Measurements from ENCODE around the gene PGAP6.
A peak's percentile ranks its signal among the peaks of the same experiment; 100 is the strongest.
"Not testable (repeated sequence)": the region's sequence is repeated elsewhere in the genome, so short reads cannot be mapped to it uniquely, and the experiment has no call there.

The PGAP6 gene

DNA sequence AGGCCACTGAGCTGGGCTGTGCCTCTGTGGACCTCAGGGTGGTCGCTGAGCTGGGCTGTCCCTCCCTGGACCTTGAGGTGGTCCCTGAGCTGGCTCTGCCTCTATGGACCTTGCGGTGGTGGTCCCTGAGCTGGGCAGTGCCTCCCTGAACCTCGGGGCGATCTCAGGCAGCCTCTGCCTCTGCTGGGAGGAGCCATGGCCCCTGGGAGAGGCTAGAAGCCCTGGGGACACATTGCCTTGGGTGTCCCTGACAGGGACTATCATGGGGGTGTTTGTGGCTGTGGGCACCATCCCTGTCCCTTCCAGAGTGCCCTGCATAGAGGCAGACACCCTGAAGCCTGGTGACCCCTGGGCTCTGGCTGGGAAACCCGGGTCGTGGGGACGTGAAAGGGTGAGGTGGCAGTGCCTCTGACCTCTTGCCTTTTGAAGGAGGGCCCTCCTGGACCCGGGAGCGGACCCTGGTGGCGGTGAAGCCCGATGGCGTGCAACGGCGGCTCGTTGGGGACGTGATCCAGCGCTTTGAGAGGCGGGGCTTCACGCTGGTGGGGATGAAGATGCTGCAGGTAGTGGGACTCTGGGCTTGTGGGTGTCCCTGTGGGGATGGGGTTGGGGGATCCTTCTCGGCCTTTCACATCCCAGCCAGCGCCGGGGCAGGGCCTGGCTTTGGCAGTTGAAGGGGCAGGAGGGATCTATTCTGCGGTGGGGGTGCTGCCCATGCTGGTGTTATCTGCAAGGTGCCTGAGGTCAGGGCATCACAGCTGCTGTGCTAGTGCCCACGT lies 17.0 kb upstream of the PGAP6 start:
- FAIRE-seq (no peak), DNase-seq (ENCODE audit: insufficient read length) (no peak)
- TF ChIP-seq POLR2AphosphoS5 (IDR thresholded peaks at IDR 0.05; ENCODE audit: low read depth, low read length): 0 out of 2 replicates have a peak, but pooled peaks have one; percentile 45
- no peak for TF ChIP-seq TAF1 (IDR thresholded peaks at IDR 0.05; ENCODE audit: borderline replicate concordance, low read depth, low read length)

DNA sequence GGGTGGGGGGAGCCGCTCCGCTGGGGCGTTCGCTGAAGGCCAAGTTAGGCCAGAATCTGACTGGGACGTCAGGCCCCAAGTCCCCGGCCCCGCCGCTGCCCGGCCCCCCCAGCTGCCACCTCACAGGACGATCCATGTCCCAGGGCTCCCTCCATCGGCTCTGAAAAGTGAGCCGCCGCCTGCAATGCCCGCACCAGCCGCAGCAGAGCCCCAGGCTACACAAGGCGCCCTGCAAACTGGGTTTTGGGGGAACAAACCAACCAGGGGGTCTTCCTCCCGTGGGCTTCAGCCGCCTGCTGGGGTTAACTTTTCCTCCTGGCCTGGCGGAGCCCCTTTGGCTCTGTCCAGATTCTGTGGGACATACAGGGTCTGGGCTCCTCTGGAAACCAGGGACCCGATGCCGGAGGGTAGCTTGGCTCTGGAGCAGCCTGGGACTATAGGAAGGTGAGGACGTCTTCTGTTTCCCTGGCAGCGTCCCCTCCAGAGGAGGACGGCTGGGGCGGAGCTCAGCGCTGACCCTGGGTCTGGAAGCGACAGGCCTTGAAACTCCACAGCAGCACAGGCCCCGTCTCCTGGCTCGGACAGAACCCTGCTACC lies 16.1 kb upstream of the PGAP6 start:
- TF ChIP-seq POLR2AphosphoS5 (IDR thresholded peaks at IDR 0.05; ENCODE audit: low read depth, low read length) (no peak), POLR2A (IDR thresholded peaks at IDR 0.05; ENCODE audit: low read depth, low read length) (no peak), TAF1 (IDR thresholded peaks at IDR 0.05; ENCODE audit: borderline replicate concordance, low read depth, low read length) (no peak)
- DNase-seq (ENCODE audit: insufficient read length): no peak
- FAIRE-seq: no peak

DNA sequence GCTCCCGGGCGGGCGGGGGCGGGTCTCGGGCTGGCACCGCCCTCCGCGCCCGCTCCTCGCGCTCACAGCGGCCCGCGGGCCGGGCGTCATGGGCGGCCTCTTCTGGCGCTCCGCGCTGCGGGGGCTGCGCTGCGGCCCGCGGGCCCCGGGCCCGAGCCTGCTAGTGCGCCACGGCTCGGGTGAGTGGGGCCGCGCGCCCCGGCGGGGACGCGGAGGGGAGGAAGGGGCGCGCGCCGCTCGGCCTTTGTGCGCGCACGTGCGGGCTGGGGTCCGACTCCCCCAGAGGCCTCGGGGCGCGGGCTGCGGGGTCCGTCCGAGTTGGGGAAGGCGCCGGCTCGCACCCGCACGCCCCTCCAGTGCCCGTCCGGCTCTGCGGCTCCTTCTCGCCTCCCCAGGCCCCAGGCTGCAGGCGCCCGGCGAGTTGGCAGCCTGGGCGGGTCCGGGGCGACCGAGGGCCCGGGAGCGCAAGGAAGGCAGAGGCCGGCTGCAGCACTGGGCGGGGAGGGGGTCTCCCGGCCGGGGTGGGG lies 15.4 kb upstream of the PGAP6 start, which contains the start of gene NME4:
NME4 (plus strand) TSS at position 65 of the 527 bp plus-strand sequence; CDS start at position 89, 24 bp downstream.
- peak; percentile 58 for DNase-seq (ENCODE audit: insufficient read length)

DNA sequence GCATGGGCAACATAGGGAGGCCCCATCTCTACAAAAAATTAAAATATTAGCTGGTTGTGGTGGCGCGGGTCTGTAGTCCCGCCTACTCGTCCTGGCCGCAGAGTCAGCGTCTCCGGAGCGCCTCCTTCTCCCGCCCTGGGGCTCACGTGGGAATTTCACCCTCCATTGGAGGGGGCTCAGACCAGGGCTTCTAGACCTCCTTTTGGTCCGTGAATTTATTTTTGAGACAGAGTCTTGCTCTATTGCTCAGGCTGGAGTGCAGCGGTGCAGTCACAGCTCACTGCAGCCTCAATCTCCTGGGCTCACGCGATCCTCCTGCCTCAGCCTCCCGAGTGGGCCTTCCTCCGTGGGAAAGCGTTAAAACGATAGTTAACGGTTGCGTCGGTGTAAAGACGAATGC lies 14.8 kb upstream of the PGAP6 start:
- FAIRE-seq (peak; percentile 75), DNase-seq (ENCODE audit: insufficient read length) (no peak)
- no peak for TF ChIP-seq POLR2AphosphoS5 (IDR thresholded peaks at IDR 0.05; ENCODE audit: low read depth, low read length)
- TF ChIP-seq TAF1 (IDR thresholded peaks at IDR 0.05; ENCODE audit: borderline replicate concordance, low read depth, low read length): no peak
- no peak for TF ChIP-seq POLR2A (IDR thresholded peaks at IDR 0.05; ENCODE audit: low read depth, low read length)

More for the DNA sequence above, 15.4 kb upstream of the PGAP6 start, which contains the start of gene NME4:
- no peak for FAIRE-seq
- TF ChIP-seq POLR2A (IDR thresholded peaks at IDR 0.05; ENCODE audit: low read depth, low read length) (0 out of 2 replicates have a peak, but pooled peaks have one; percentile 36), TAF1 (IDR thresholded peaks at IDR 0.05; ENCODE audit: borderline replicate concordance, low read depth, low read length) (no peak), POLR2AphosphoS5 (IDR thresholded peaks at IDR 0.05; ENCODE audit: low read depth, low read length) (no peak)

DNA sequence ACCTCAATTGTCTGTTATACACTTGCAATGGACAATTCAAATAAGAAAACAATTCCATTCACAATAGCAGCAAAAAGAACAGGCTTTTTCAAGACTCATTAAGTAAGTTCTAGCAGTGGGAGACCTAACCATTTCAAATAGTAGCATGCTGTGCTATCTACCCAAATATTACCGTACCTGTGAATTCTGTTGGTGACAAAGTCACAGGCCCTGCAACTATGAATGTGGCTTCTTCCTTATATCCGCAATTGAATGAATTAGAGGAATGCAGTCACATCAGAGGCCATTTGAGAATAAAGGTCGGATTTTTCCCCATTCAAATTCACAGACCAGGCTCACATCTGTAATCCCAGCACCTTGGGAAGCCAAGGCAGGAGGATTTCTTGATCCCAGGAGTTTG lies 14.4 kb upstream of the PGAP6 start:
- FAIRE-seq (no peak), DNase-seq (ENCODE audit: insufficient read length) (no peak)
- TF ChIP-seq POLR2AphosphoS5 (IDR thresholded peaks at IDR 0.05; ENCODE audit: low read depth, low read length) (no peak), POLR2A (IDR thresholded peaks at IDR 0.05; ENCODE audit: low read depth, low read length) (no peak), TAF1 (IDR thresholded peaks at IDR 0.05; ENCODE audit: borderline replicate concordance, low read depth, low read length) (no peak)

DNA sequence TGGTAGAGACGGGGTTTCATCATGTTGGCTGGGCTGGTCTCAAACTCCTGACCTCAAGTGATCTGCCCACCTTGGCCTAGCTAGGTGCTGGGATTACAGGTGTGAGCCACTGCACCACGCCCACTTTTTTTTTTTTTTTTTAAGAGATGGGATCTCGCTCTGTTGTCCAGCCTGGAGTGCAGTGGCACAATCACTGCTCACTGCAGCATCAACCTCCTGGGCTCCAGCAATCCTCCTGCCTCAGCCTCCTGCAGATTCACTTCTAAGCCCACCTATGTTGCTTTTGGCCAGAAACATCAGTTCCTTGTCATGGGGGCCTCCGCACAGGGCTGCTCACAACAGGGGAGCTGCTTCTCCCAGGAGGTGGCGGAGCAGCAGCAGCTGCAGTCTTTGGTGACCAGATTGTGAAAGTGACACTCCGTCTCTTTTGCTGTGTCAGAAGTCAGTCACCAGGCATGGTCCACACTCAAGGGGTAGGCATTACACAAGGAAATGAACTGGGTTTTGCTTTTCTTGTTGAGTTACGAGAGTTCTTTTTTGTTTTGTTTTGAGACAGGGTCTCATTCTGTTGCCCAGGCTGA lies 10.8 kb upstream of the PGAP6 start:
- FAIRE-seq (no peak), DNase-seq (ENCODE audit: insufficient read length) (no peak)
- no peak for TF ChIP-seq TAF1 (IDR thresholded peaks at IDR 0.05; ENCODE audit: borderline replicate concordance, low read depth, low read length)
- no peak for TF ChIP-seq POLR2AphosphoS5 (IDR thresholded peaks at IDR 0.05; ENCODE audit: low read depth, low read length)
- TF ChIP-seq POLR2A (IDR thresholded peaks at IDR 0.05; ENCODE audit: low read depth, low read length): no peak

DNA sequence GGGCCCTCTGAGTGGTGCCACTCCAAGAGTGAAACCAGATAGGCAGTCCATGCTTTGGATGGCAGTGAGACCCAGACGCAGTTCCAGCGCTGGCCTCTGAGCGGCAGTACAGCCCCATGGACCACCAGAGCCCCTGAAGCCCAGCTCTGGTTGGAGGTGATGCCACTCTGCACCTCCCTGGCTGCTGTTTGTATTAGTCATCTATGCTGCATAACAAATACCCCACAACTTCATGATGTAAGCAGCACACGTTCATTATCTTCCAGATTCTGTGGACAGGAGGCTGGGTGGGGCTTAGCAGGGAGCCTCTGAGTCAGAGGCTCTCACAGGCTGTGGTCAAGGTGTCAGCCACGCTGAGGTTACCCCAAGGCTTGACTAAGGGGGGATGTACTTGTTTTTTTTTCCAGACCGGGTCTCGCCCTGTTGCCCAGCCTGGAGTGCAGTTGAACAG lies 10.1 kb upstream of the PGAP6 start:
- FAIRE-seq: no peak
- DNase-seq (ENCODE audit: insufficient read length): peak; percentile 58
- no peak for TF ChIP-seq POLR2A (IDR thresholded peaks at IDR 0.05; ENCODE audit: low read depth, low read length)
- TF ChIP-seq TAF1 (IDR thresholded peaks at IDR 0.05; ENCODE audit: borderline replicate concordance, low read depth, low read length): no peak
- TF ChIP-seq POLR2AphosphoS5 (IDR thresholded peaks at IDR 0.05; ENCODE audit: low read depth, low read length): no peak

DNA sequence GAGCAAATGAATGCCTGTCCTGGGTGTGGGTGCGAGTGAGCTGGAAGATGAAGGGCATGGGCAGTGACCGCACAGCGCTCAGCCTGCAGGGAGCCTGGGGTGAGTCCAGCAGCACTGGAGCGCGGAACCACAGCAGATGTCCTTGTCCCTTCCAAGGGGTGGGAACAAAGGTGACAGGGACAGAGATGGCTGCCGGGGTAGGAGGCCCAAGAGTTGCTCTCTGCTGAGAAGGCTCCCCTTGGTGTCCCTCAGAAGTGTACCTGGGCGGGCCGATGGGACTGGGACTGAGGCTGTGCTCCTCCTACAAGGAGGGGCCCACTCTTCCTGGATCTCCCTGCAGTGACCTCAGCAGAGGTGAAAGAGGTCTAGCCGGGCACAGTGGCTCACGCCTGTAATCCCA lies 7.6 kb upstream of the PGAP6 start:
- FAIRE-seq (no peak), DNase-seq (ENCODE audit: insufficient read length) (no peak)
- TF ChIP-seq POLR2AphosphoS5 (IDR thresholded peaks at IDR 0.05; ENCODE audit: low read depth, low read length) (no peak), POLR2A (IDR thresholded peaks at IDR 0.05; ENCODE audit: low read depth, low read length) (no peak), TAF1 (IDR thresholded peaks at IDR 0.05; ENCODE audit: borderline replicate concordance, low read depth, low read length) (no peak)

DNA sequence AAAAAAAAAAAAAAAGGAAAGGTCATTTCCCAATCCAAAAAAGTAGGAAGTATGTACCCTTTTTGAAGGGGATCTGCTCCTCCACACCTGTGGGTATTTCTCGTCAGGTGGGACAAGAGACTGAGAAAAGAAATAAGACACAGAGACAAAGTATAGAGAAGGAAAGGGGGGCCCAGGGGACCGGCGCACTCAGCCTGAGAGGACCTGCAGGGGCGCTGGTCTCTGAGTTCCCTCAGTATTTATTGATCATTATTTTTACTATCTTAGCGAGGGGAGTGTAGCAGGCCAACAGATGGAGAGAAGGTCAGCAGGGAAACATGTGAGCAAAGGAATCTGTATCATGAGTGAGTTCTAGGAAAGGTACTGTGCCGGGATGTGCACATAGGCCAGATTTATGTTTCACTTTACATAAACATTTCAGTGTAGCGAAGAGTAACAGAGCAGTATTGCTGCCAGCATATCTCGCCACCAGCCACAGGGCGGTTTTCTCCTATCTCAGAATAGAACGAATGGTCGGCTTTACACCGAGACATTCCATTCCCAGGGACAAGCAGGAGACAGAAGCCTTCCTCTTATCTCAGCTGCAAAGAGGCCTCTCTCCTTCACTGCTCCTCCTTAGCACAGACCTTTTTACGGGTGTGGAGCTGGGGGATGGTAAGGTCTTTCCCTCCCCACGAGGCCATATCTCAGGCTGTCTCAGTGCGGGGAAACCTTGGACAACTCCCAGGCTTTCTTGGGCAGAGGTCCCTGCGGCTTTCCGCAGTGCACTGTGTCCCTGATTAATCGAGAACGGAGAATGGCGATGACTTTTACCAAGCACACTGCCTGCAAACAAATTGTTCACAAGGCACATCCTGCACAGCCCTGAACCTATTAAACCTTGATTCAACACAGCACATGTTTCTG lies 6.2 kb upstream of the PGAP6 start:
- FAIRE-seq; DNase-seq (ENCODE audit: insufficient read length): not testable (repeated sequence)

DNA sequence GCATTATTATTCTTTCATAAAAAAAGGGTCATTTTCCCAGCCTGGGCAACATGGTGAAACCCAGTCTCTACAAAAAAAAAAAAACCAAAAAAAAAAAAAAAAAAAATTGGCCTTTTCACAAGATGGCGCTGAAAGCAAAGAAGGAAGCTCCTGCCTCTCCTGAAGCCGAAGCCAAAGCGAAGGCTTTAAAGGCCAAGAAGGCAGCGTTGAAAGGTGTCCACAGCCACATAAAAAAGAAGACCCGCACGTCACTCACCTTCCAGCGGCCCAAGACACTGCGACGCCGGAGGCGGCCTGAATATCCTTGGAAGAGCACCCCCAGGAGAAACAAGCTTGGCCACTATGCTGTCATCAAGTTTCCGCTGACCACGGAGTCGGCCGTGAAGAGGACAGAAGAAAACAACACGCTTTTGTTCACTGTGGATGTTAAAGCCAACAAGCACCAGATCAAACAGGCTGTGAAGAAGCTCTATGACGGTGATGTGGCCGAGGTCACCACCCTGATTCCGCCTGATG lies 4.9 kb upstream of the PGAP6 start:
- TF ChIP-seq TAF1 (IDR thresholded peaks at IDR 0.05; ENCODE audit: borderline replicate concordance, low read depth, low read length) (no peak), POLR2AphosphoS5 (IDR thresholded peaks at IDR 0.05; ENCODE audit: low read depth, low read length) (no peak)
- no peak for DNase-seq (ENCODE audit: insufficient read length)
- FAIRE-seq: no peak

All from GM12892 (cell line).